ENCODE results near the gene PURB. TPM values are rescaled to one million over a fixed set of nuclear protein-coding genes. Genes with fewer than 3 reads are reported as not detected.

PURB gene
- total RNA-seq, 4 donors from 2014 or later: 13.0 to 18.7 (median 15.9) TPM

DNA sequence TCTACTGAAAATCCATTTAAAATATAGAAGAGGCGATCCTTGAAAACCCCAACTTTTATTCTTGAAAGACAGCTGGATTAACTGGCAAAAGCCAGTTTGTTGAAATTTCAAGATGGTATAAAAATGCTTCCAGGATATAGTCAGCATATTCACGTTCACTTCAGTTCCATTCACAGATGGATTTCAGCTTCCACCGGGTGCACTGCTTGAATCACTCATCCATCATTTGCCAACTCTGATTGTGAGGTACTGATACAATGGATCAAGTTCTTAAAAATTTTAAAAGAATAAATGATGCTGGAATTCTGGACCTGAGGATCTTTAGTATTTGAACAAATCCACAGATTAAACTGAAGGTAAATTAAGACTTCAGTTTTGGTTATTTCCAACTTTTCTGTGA lies 2.4 kb downstream of the PURB start:
- in situ Hi-C loops (cut with MboI; ENCODE audit: low sequenced_read_pairs in 4 of 4): no loop called here
- Histone ChIP-seq H3K4me1 (peaks cover 66 to 69% of the 10 kb centered on the region in 2 donors), H3K36me3 (no peaks in the 10 kb centered on the region), H3K9me3 (no peaks in the 10 kb centered on the region), H3K4me3 (peak overlapping the region; percentile 73 to 100 (median 88)), H3K27ac (peak overlapping the region; percentile 91 to 100 (median 96)), H3K27me3 (no peaks in the 10 kb centered on the region)
- no peak for ATAC-seq
- TF ChIP-seq, protein P1, sequence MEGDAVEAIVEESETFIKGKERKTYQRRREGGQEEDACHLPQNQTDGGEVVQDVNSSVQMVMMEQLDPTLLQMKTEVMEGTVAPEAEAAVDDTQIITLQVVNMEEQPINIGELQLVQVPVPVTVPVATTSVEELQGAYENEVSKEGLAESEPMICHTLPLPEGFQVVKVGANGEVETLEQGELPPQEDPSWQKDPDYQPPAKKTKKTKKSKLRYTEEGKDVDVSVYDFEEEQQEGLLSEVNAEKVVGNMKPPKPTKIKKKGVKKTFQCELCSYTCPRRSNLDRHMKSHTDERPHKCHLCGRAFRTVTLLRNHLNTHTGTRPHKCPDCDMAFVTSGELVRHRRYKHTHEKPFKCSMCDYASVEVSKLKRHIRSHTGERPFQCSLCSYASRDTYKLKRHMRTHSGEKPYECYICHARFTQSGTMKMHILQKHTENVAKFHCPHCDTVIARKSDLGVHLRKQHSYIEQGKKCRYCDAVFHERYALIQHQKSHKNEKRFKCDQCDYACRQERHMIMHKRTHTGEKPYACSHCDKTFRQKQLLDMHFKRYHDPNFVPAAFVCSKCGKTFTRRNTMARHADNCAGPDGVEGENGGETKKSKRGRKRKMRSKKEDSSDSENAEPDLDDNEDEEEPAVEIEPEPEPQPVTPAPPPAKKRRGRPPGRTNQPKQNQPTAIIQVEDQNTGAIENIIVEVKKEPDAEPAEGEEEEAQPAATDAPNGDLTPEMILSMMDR (IDR thresholded peaks at IDR 0.05 in 4 of 5, conservative IDR thresholded peaks at IDR 0.05 in 1 of 5): no peak
- TF ChIP-seq POLR2A (IDR thresholded peaks at IDR 0.05): no peak
- intact Hi-C loops (cut with DNase I; ENCODE audit: low total_unique reads): no loop called here
- no peak for DNase-seq

DNA sequence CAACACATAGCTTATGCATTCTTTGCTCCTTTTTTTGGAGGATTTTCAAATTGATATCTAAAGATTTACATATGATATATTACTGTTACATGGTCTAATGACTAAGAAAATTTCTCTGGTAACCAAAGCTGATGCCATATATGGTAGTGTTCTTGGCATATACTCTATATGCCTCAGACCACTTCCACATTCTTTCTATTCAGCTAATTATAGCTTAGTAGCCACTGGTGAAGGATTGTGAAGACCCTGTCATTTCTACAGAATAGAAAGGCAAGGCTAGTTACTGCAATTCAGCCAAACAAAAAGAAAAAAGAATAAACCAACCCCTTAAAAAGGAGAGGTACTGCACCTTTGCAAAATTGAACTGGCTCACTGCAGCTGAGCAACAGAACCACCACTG lies 3.7 kb downstream of the PURB start:
- in situ Hi-C loops (cut with MboI; ENCODE audit: low sequenced_read_pairs in 4 of 4) (no loop called here), intact Hi-C loops (cut with DNase I; ENCODE audit: low total_unique reads) (no loop called here)
- TF ChIP-seq, protein P1 (IDR thresholded peaks at IDR 0.05 in 4 of 5, conservative IDR thresholded peaks at IDR 0.05 in 1 of 5): no peak
- no peak for TF ChIP-seq POLR2A (IDR thresholded peaks at IDR 0.05)
- Histone ChIP-seq H3K4me1 (peaks cover 64 to 72% of the 10 kb centered on the region in 2 donors), H3K4me3 (peak overlapping the region; percentile 73 to 100 (median 88)), H3K36me3 (no peaks in the 10 kb centered on the region), H3K9me3 (no peaks in the 10 kb centered on the region), H3K27ac (peak overlapping the region; percentile 69 to 100 (median 96)), H3K27me3 (no peaks in the 10 kb centered on the region)
- ATAC-seq (no peak), DNase-seq (no peak)

DNA sequence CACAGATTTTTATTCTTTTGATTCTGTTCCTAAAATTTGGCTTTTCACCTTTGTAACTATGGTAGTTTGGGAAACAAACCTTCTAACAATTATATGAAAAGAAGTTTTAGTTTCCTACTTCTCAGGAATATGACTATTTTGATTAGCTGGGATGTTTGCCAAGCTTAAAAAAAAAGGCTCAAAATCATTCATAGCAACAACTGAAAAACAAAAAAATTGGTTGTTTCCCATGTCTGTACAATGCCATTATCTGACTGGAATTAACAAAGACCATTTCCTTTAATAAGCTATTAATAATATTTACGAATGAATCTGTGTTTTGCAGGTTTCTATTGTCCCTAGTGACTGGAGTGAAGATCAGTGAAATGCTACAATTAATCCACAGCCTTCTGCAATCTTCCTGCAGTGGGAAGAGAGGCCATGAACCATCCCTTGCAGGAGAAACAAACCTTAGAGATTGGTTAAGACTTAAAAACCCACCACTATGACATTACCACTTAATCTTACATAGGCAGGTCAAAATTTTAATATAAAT lies 4.2 kb downstream of the PURB start:
- DNase-seq (no peak), ATAC-seq (no peak)
- in situ Hi-C loops (cut with MboI; ENCODE audit: low sequenced_read_pairs in 4 of 4): no loop called here
- Histone ChIP-seq H3K27me3 (no peaks in the 10 kb centered on the region), H3K4me1 (peaks cover 59 to 71% of the 10 kb centered on the region in 2 donors), H3K4me3 (peak overlapping the region; percentile 73 to 100 (median 88)), H3K9me3 (no peaks in the 10 kb centered on the region), H3K36me3 (no peaks in the 10 kb centered on the region), H3K27ac (peak overlapping the region; percentile 69 to 100 (median 96))
- TF ChIP-seq, protein P1 (IDR thresholded peaks at IDR 0.05 in 4 of 5, conservative IDR thresholded peaks at IDR 0.05 in 1 of 5): no peak
- TF ChIP-seq POLR2A (IDR thresholded peaks at IDR 0.05): no peak
- intact Hi-C loops (cut with DNase I; ENCODE audit: low total_unique reads): no loop called here

DNA sequence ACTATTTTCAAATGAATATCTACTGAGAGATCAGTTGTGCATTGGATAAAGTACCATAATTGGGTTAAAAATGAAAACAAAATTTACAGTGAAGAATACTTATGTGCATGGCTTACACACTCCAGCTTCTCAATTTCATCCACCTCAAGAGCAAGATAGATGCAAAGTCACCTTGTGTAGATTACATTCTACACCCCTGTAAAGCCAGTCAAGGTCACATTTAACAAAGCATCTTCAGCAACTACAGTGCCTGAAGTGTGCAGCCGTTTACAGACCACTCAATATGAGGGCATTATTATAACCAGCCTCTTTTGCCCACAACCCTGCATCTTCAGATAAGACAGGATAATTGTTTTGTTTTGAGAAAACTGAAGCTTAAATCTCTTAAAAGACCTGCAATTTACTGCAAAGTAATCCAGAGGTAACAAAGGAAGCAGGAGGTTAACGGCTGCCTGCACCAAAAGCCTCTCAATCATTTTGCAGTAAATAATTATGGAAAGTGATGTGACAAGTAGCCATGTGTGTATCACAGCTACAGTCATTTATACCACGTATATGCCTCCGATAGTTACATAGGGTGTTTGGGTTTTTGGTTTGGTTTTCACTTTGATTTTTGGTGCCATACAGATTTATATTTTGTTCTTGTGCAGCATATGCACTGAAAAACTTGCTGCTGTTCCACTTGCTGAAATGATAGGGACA lies 4.9 kb downstream of the PURB start:
- no peak for TF ChIP-seq POLR2A (IDR thresholded peaks at IDR 0.05)
- TF ChIP-seq, protein P1 (IDR thresholded peaks at IDR 0.05 in 4 of 5, conservative IDR thresholded peaks at IDR 0.05 in 1 of 5): no peak
- Histone ChIP-seq H3K9me3 (no peaks in the 10 kb centered on the region), H3K36me3 (no peaks in the 10 kb centered on the region), H3K27me3 (no peaks in the 10 kb centered on the region), H3K4me3 (peak overlapping the region; percentile 73 to 100 (median 88)), H3K4me1 (peaks cover 58 to 75% of the 10 kb centered on the region in 2 donors), H3K27ac (peak overlapping the region; percentile 69 to 100 (median 96))
- in situ Hi-C loops (cut with MboI; ENCODE audit: low sequenced_read_pairs in 4 of 4): no loop called here
- ATAC-seq: no peak
- intact Hi-C loops (cut with DNase I; ENCODE audit: low total_unique reads): no loop called here
- no peak for DNase-seq

Data from gastrocnemius medialis (tissue), 4 donors.